Astrocyte of the cerebellum (primary cell): ENCODE data around the gene GOLGA6B.
"Not testable (repeated sequence)": the region's sequence is repeated elsewhere in the genome, so short reads cannot be mapped to it uniquely, and the experiment has no call there.

Source experiments
- DNase-seq: peaks from one replicate; pipeline ENCODE4 v3.0.0-alpha.2; 2011; ENCODE audit warnings: low read depth
- H3K4me3 ChIP-seq: 2 replicates; pipeline ENCODE4 v1.5.1; 2011; ENCODE audit warnings: mild to moderate bottlenecking, low read depth, low read length, moderate library complexity
- in situ Hi-C: cut with HindIII; loops from 2 replicates; pipeline ENCODE4 v1.10.0; 2017; ENCODE audit warnings: low sequenced_read_pairs
- TF ChIP-seq, protein P1 (sequence below): IDR thresholded peaks from 2 replicates; pipeline ENCODE4 v1.5.1; 2012; ENCODE audit warnings: low read length, low read depth, moderate library complexity, mild to moderate bottlenecking; ENCODE audit errors: missing control alignments

GOLGA6B gene

GRCh38 chr15:72685925-72686794 lies 31.7 kb downstream of the GOLGA6B start, which contains the start of the genes BBS4 and HIGD2B:
TSS of gene BBS4 (plus strand) at chr15:72686207. CDS start at chr15:72686228, 21 bp downstream.
TSS of gene HIGD2B (minus strand) at chr15:72686182. CDS start at chr15:72676374, 9,808 bp downstream.
- TF ChIP-seq, protein P1, sequence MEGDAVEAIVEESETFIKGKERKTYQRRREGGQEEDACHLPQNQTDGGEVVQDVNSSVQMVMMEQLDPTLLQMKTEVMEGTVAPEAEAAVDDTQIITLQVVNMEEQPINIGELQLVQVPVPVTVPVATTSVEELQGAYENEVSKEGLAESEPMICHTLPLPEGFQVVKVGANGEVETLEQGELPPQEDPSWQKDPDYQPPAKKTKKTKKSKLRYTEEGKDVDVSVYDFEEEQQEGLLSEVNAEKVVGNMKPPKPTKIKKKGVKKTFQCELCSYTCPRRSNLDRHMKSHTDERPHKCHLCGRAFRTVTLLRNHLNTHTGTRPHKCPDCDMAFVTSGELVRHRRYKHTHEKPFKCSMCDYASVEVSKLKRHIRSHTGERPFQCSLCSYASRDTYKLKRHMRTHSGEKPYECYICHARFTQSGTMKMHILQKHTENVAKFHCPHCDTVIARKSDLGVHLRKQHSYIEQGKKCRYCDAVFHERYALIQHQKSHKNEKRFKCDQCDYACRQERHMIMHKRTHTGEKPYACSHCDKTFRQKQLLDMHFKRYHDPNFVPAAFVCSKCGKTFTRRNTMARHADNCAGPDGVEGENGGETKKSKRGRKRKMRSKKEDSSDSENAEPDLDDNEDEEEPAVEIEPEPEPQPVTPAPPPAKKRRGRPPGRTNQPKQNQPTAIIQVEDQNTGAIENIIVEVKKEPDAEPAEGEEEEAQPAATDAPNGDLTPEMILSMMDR: no peak
- DNase-seq: peak; percentile 46
- in situ Hi-C loops: no loop called here
- peak within 1 kb of the TSS; percentile 82 for H3K4me3 ChIP-seq

DNA sequence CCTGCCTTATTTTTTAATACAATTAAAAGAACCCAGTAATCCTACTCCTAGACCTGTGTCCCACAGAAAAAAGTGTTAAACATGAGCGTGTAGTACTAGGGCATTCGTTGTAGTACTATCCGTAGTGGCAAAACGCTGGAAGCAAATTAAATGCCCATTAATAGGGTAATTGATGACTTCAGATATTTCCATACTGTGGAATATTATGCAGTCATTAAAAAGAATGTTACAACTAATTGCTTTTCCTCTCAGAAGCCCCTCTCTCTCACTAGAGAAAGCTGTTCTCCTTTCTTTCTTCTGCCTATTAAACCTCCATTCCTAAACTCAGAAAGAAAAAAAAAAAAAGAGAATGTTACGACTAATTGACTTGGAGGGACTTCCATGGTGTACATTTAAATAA lies 34.2 kb downstream of the GOLGA6B start:
- in situ Hi-C loops: no loop called here
- H3K4me3 ChIP-seq: no peak overlapping the region
- TF ChIP-seq, protein P1: no peak
- no peak for DNase-seq

- in situ Hi-C loops: no loop called here
- DNase-seq: no peak
- TF ChIP-seq, protein P1: no peak
- no peak overlapping the region for H3K4me3 ChIP-seq
These were observed 36.4 kb downstream of the GOLGA6B start for GRCh38 chr15:72690938-72691337.

GRCh38 chr15:72698938-72699337 lies 44.4 kb downstream of the GOLGA6B start:
- in situ Hi-C loops: no loop called here
- no peak overlapping the region for H3K4me3 ChIP-seq
- no peak for DNase-seq
- TF ChIP-seq, protein P1: no peak

GRCh38 chr15:72700076-72700475 lies 45.6 kb downstream of the GOLGA6B start:
- TF ChIP-seq, protein P1: no peak
- DNase-seq: no peak
- in situ Hi-C loops: no loop called here

GRCh38 chr15:72706266-72706665 lies 51.8 kb downstream of the GOLGA6B start:
- no peak overlapping the region for H3K4me3 ChIP-seq
- DNase-seq: no peak
- TF ChIP-seq, protein P1: no peak
- in situ Hi-C loops: no loop called here

More at GRCh38 chr15:72700076-72700475, 45.6 kb downstream of the GOLGA6B start:
- no peak overlapping the region for H3K4me3 ChIP-seq

DNA sequence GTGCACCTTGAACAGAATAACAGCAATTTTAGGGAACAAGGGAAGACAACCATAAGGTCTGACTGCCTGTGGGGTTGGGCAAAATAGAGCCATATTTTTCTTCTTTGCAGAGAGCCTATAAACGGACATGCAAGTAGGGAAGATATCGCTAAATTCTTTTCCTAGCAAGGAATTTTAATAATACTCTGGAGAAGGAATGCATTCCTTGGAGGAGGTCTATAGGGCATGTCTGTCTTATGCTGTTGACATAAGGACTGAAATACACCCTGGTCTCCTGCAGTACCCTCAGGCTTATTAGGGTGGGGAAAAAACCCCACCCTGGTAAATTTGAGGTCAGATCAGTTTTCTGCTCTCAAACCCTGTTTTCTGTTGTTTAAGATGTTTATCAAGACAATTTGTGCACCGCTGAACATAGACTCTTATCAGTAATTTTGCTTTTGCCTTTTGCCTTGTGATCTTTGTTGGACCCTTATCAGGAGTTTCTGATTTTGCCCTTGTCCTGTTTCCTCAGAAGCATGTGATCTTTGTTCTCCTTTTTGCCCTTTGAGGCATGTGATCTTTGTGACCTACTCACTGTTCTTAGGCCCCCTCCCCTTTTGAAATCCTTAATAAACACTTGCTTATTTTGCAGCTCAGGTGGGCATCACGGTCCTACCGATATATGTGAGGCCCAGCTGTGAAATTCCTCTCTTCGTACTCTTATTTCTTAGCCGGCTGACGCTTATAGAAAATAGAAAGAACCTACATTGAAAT lies 54.2 kb downstream of the GOLGA6B start:
- H3K4me3 ChIP-seq, in situ Hi-C loops, DNase-seq: not testable (repeated sequence)
